HepG2 (cell line): ENCODE results near the gene RMI1. TPM values are rescaled to one million over a fixed set of nuclear protein-coding genes. Genes with fewer than 3 reads are reported as not detected.
A peak's percentile ranks its signal among the peaks of the same experiment; 100 is the strongest.

Experiments
- BCL3 ChIP-seq: sonication (generic); formaldehyde crosslinking; IDR thresholded peaks from 2 replicates; pipeline ENCODE4 v1.5.1; 2020; ENCODE audit warnings: mild to moderate bottlenecking, missing genetic modification reagents, moderate library complexity
- HNF1A ChIP-seq, 2 experiments: sonication (generic) in 1 of 2; formaldehyde crosslinking in 1 of 2; IDR thresholded peaks; 2 replicates each; pipeline versions ENCODE4 v1.4.0 to v1.6.1; 2016 to 2020; ENCODE audit warnings: borderline replicate concordance in 1 of 2, low read depth in 1 of 2, mild to moderate bottlenecking in 1 of 2, missing genetic modification reagents in 1 of 2
- LRRFIP1 ChIP-seq: sonication (generic); formaldehyde crosslinking; conservative IDR thresholded peaks from 2 replicates; pipeline ENCODE4 v1.4.0; 2020; ENCODE audit warnings: missing genetic modification reagents
- MTF2 ChIP-seq: sonication (generic); formaldehyde crosslinking; IDR thresholded peaks from 2 replicates; pipeline ENCODE4 v1.5.0; 2020; ENCODE audit warnings: missing genetic modification reagents, borderline replicate concordance
- MXD1 ChIP-seq: sonication (generic); formaldehyde crosslinking; IDR thresholded peaks from 2 replicates; pipeline ENCODE4 v1.4.0; 2020; ENCODE audit warnings: mild to moderate bottlenecking, missing genetic modification reagents
- PAX8 ChIP-seq: sonication (generic); formaldehyde crosslinking; IDR thresholded peaks from 2 replicates; pipeline ENCODE4 v1.8.0; 2022; ENCODE audit warnings: mild to moderate bottlenecking, missing genetic modification reagents, borderline replicate concordance
- POGK ChIP-seq: sonication (generic); formaldehyde crosslinking; conservative IDR thresholded peaks from 2 replicates; pipeline ENCODE4 v1.8.0; 2022; ENCODE audit warnings: mild to moderate bottlenecking, moderate library complexity, missing genetic modification reagents
- THRA ChIP-seq: sonication (generic); formaldehyde crosslinking; IDR thresholded peaks from 2 replicates; pipeline ENCODE4 v1.4.0; 2020; ENCODE audit warnings: missing genetic modification reagents, borderline replicate concordance
- ZBTB10 ChIP-seq: sonication (generic); formaldehyde crosslinking; IDR thresholded peaks from 2 replicates; pipeline ENCODE4 v1.4.0; 2020; ENCODE audit warnings: missing genetic modification reagents, borderline replicate concordance
- ZNF777 ChIP-seq: sonication (generic); formaldehyde crosslinking; IDR thresholded peaks from 2 replicates; pipeline ENCODE4 v1.4.0; 2020; ENCODE audit warnings: missing genetic modification reagents
- polyA plus RNA-seq, 8 experiments: library from polyadenylated mRNA; depleted of rRNA in 3 of 8; stranded (reverse) in 7 of 8; unstranded in 1 of 8; fragments of >200 nt; fragmentation: Illumina TruSeq in 4 of 8; extraction: Trizol in 4 of 8; gene quantifications; 2 replicates each; pipeline versions ENCODE4 v1.2.1 to v1.2.3, GENCODE V29; 2011 to 2016; ENCODE audit warnings: low read depth in 4 of 8, missing spikeins in 1 of 8, mixed read lengths in 1 of 8; ENCODE audit not compliant: insufficient read depth in 1 of 8
- total RNA-seq, 5 experiments: library from RNA; depleted of rRNA; stranded (reverse); fragments of >200 nt; fragmentation: Illumina TruSeq; extraction: Trizol; gene quantifications; 2 replicates each; pipeline ENCODE4 v1.2.3, GENCODE V29; 2016; ENCODE audit warnings: low read depth in 1 of 5

Gene RMI1
- total and polyA plus RNA-seq, 2 of the 13 experiments (the other 11 are each of a cell fraction or from before 2014, with no cell fraction given), result 0.54 to 3.7 TPM

- 0 out of 2 replicates have a peak, but pooled peaks have one; percentile 21 for TF ChIP-seq POGK (CRISPR knock-in tag)
- peak; percentile 90; the same call in 1 of the 2 replicates for TF ChIP-seq MTF2 (CRISPR knock-in tag)
- peak; percentile 81; the same call in 1 of the 2 replicates for TF ChIP-seq BCL3 (CRISPR knock-in tag)
- TF ChIP-seq ZNF777 (CRISPR knock-in tag), result 0 out of 2 replicates have a peak, but pooled peaks have one; percentile 5
- no peak for TF ChIP-seq LRRFIP1
- peak; percentile 67; the same call in 1 of the 2 replicates for TF ChIP-seq ZBTB10 (CRISPR knock-in tag)
- TF ChIP-seq MXD1, result peak; percentile 73; the same call in 1 of the 2 replicates
- TF ChIP-seq PAX8 (CRISPR knock-in tag), result no peak
- peak; percentile 39; the same call in 1 of the 2 replicates for TF ChIP-seq HNF1A (IDR thresholded peaks at IDR 0.05; ENCODE audit: low read depth)
- no peak; the same call in 1 of the 2 replicates for TF ChIP-seq HNF1A (CRISPR knock-in tag; IDR thresholded peaks at IDR 0.05; ENCODE audit: borderline replicate concordance)
- TF ChIP-seq THRA (CRISPR knock-in tag), result 0 out of 2 replicates have a peak, but pooled peaks have one; percentile 21
Measured at GRCh38 chr9:83980395-83981125, at the start of gene RMI1 (continued).
